ENCODE data around the gene SETDB1. TPM values are rescaled to one million over a fixed set of nuclear protein-coding genes. Genes with fewer than 3 reads are reported as not detected.

The SETDB1 gene
- total and polyA plus RNA-seq, 2 of the 13 experiments (the other 11 are each of a cell fraction or from before 2014, with no cell fraction given), result 33.1 to 34.6 TPM

- TF ChIP-seq HMGXB4 (CRISPR knock-in tag; IDR thresholded peaks at IDR 0.05; ENCODE audit: borderline replicate concordance in 1 of 2, low read depth in 1 of 2), result 0 out of 4 replicates have a peak, but pooled peaks of 1 of the 2 experiments have one; percentile 3
These were observed 87.4 kb downstream of the SETDB1 start (continued) for GRCh38 chr1:151013518-151013917.

Other genes with a start within 250 kb of the SETDB1 start
- gene GOLPH3L, start 229.2 kb upstream of the SETDB1 start, total RNA-seq (2016; rRNA removed; fragmentation: Illumina TruSeq; extraction: Trizol), result 12.8 and 19.3 TPM in 2 replicates
- 6.6 and 8.2 TPM in 2 replicates for gene GOLPH3L, start 229.2 kb upstream of the SETDB1 start, polyA plus RNA-seq (2011; rRNA removed)
- not detected in 2 replicates for gene HORMAD1, start 205.5 kb upstream of the SETDB1 start, total RNA-seq (2016; rRNA removed; fragmentation: Illumina TruSeq; extraction: Trizol)
- not detected in 2 replicates for gene HORMAD1, start 205.5 kb upstream of the SETDB1 start, polyA plus RNA-seq (2011; rRNA removed)
- gene CTSS, start 160.6 kb upstream of the SETDB1 start, total RNA-seq (2016; rRNA removed; fragmentation: Illumina TruSeq; extraction: Trizol), result 1.0 and 1.3 TPM in 2 replicates
- gene CTSS, start 160.6 kb upstream of the SETDB1 start, polyA plus RNA-seq (2011; rRNA removed), result 0.33 and 0.59 TPM in 2 replicates
- gene CTSK, start 118.1 kb upstream of the SETDB1 start, total RNA-seq (2016; rRNA removed; fragmentation: Illumina TruSeq; extraction: Trizol), result 0.62 and 1.4 TPM in 2 replicates
- gene CTSK, start 118.1 kb upstream of the SETDB1 start, polyA plus RNA-seq (2011; rRNA removed), result 6.2 and 6.3 TPM in 2 replicates
- 17.6 and 17.8 TPM in 2 replicates for gene ARNT, start 49.8 kb upstream of the SETDB1 start, total RNA-seq (2016; rRNA removed; fragmentation: Illumina TruSeq; extraction: Trizol)
- gene ARNT, start 49.8 kb upstream of the SETDB1 start, polyA plus RNA-seq (2011; rRNA removed), result 24.1 and 25.9 TPM in 2 replicates
- not detected in 2 replicates for gene CTXND2, start 39.2 kb upstream of the SETDB1 start, total RNA-seq (2016; rRNA removed; fragmentation: Illumina TruSeq; extraction: Trizol)
- not detected in 2 replicates for gene CTXND2, start 39.2 kb upstream of the SETDB1 start, polyA plus RNA-seq (2011; rRNA removed)
- gene CERS2, start 48.5 kb downstream of the SETDB1 start, total RNA-seq (2016; rRNA removed; fragmentation: Illumina TruSeq; extraction: Trizol), result 188 and 298 TPM in 2 replicates
- gene CERS2, start 48.5 kb downstream of the SETDB1 start, polyA plus RNA-seq (2011; rRNA removed), result 269 and 315 TPM in 2 replicates
- 23.9 and 29.9 TPM in 2 replicates for gene ANXA9, start 55.9 kb downstream of the SETDB1 start, total RNA-seq (2016; rRNA removed; fragmentation: Illumina TruSeq; extraction: Trizol)
- 13.3 and 14.3 TPM in 2 replicates for gene ANXA9, start 55.9 kb downstream of the SETDB1 start, polyA plus RNA-seq (2011; rRNA removed)
- gene MINDY1, start 80.5 kb downstream of the SETDB1 start, total RNA-seq (2016; rRNA removed; fragmentation: Illumina TruSeq; extraction: Trizol), result 9.2 and 11.1 TPM in 2 replicates
- 15.0 and 18.0 TPM in 2 replicates for gene MINDY1, start 80.5 kb downstream of the SETDB1 start, polyA plus RNA-seq (2011; rRNA removed)
- 19.0 and 26.2 TPM in 2 replicates for gene PRUNE1, start 82.1 kb downstream of the SETDB1 start, total RNA-seq (2016; rRNA removed; fragmentation: Illumina TruSeq; extraction: Trizol)
- 24.4 and 31.9 TPM in 2 replicates for gene PRUNE1, start 82.1 kb downstream of the SETDB1 start, polyA plus RNA-seq (2011; rRNA removed)
- gene BNIPL, start 110.2 kb downstream of the SETDB1 start, total RNA-seq (2016; rRNA removed; fragmentation: Illumina TruSeq; extraction: Trizol), result 0.20 and 0.40 TPM in 2 replicates
- gene BNIPL, start 110.2 kb downstream of the SETDB1 start, polyA plus RNA-seq (2011; rRNA removed), result 0.84 and 1.1 TPM in 2 replicates
- gene C1orf56, start 121.4 kb downstream of the SETDB1 start, total RNA-seq (2016; rRNA removed; fragmentation: Illumina TruSeq; extraction: Trizol), result 0.74 and 1.5 TPM in 2 replicates
- gene C1orf56, start 121.4 kb downstream of the SETDB1 start, polyA plus RNA-seq (2011; rRNA removed), result 3.2 TPM in 2 replicates
- 17.6 and 18.8 TPM in 2 replicates for gene CDC42SE1, start 133.3 kb downstream of the SETDB1 start, total RNA-seq (2016; rRNA removed; fragmentation: Illumina TruSeq; extraction: Trizol)
- gene CDC42SE1, start 133.3 kb downstream of the SETDB1 start, polyA plus RNA-seq (2011; rRNA removed), result 17.9 and 20.5 TPM in 2 replicates
- 0.17 and 0.22 TPM in 2 replicates for gene MLLT11, start 134.0 kb downstream of the SETDB1 start, total RNA-seq (2016; rRNA removed; fragmentation: Illumina TruSeq; extraction: Trizol)
- 0.14 and 0.21 TPM in 2 replicates for gene MLLT11, start 134.0 kb downstream of the SETDB1 start, polyA plus RNA-seq (2011; rRNA removed)
- gene GABPB2, start 144.4 kb downstream of the SETDB1 start, total RNA-seq (2016; rRNA removed; fragmentation: Illumina TruSeq; extraction: Trizol), result not detected in 2 replicates
- 0.09 TPM in 1 of 2 replicates, not detected in the other for gene GABPB2, start 144.4 kb downstream of the SETDB1 start, polyA plus RNA-seq (2011; rRNA removed)
- gene SEMA6C, start 220.3 kb downstream of the SETDB1 start, total RNA-seq (2016; rRNA removed; fragmentation: Illumina TruSeq; extraction: Trizol), result 0.80 and 1.4 TPM in 2 replicates
- 2.9 and 4.2 TPM in 2 replicates for gene SEMA6C, start 220.3 kb downstream of the SETDB1 start, polyA plus RNA-seq (2011; rRNA removed)
- not detected in 2 replicates for gene TNFAIP8L2, start 230.3 kb downstream of the SETDB1 start, total RNA-seq (2016; rRNA removed; fragmentation: Illumina TruSeq; extraction: Trizol)
- gene TNFAIP8L2, start 230.3 kb downstream of the SETDB1 start, polyA plus RNA-seq (2011; rRNA removed), result not detected in 2 replicates
- 3.8 TPM in 2 replicates for gene LYSMD1, start 239.5 kb downstream of the SETDB1 start, total RNA-seq (2016; rRNA removed; fragmentation: Illumina TruSeq; extraction: Trizol)
- 4.6 and 4.8 TPM in 2 replicates for gene LYSMD1, start 239.5 kb downstream of the SETDB1 start, polyA plus RNA-seq (2011; rRNA removed)
- gene SCNM1, start 239.8 kb downstream of the SETDB1 start, total RNA-seq (2016; rRNA removed; fragmentation: Illumina TruSeq; extraction: Trizol), result 31.5 and 32.5 TPM in 2 replicates
- 16.3 and 17.5 TPM in 2 replicates for gene SCNM1, start 239.8 kb downstream of the SETDB1 start, polyA plus RNA-seq (2011; rRNA removed)
- not detected in 2 replicates for gene TMOD4, start 249.6 kb downstream of the SETDB1 start, total RNA-seq (2016; rRNA removed; fragmentation: Illumina TruSeq; extraction: Trizol)
- 0.61 and 0.66 TPM in 2 replicates for gene TMOD4, start 249.6 kb downstream of the SETDB1 start, polyA plus RNA-seq (2011; rRNA removed)